GM23248 (cell line): ENCODE results near the gene ZNF74. TPM values are rescaled to one million over a fixed set of nuclear protein-coding genes. Genes with fewer than 3 reads are reported as not detected.
"Not testable (repeated sequence)": the region's sequence is repeated elsewhere in the genome, so short reads cannot be mapped to it uniquely, and the experiment has no call there.

Experiments
- DNase-seq: peaks from one replicate; pipeline ENCODE4 v3.0.0-alpha.2; 2015
- H2AFZ ChIP-seq: fragments of 200-600 bp; sonication (generic); 2 replicates; pipeline ENCODE4 v1.6.1; 2016; ENCODE audit warnings: antibody characterized with exemption
- H3F3A ChIP-seq: fragments of 200-600 bp; sonication (generic); 2 replicates; pipeline ENCODE4 v1.6.1; 2016; ENCODE audit warnings: mild to moderate bottlenecking, antibody characterized with exemption, mixed run types; ENCODE audit not compliant: insufficient read depth
- H3K27ac ChIP-seq: fragments of 200-600 bp; sonication (generic); 2 replicates; pipeline ENCODE4 v1.5.1; 2016; ENCODE audit warnings: mild to moderate bottlenecking
- H3K27me3 ChIP-seq: fragments of 200-600 bp; sonication (generic); replicated peaks from 2 replicates; pipeline ENCODE4 v1.6.1; 2016; ENCODE audit warnings: mild to moderate bottlenecking; ENCODE audit not compliant: insufficient read depth
- H3K36me3 ChIP-seq: fragments of 200-600 bp; sonication (generic); 2 replicates; pipeline ENCODE4 v1.6.1; 2016; ENCODE audit warnings: low read depth, mild to moderate bottlenecking
- H3K4me1 ChIP-seq: fragments of 200-600 bp; sonication (generic); 2 replicates; pipeline ENCODE4 v1.6.1; 2016; ENCODE audit warnings: mild to moderate bottlenecking; ENCODE audit not compliant: insufficient read depth
- H3K4me2 ChIP-seq: fragments of 200-600 bp; sonication (generic); one replicate; pipeline ENCODE4 v1.6.1; 2016; ENCODE audit warnings: mild to moderate bottlenecking; ENCODE audit not compliant: unreplicated experiment
- H3K4me3 ChIP-seq: fragments of 200-600 bp; sonication (generic); 2 replicates; pipeline ENCODE4 v1.5.1; 2016; ENCODE audit warnings: mild to moderate bottlenecking
- H3K79me2 ChIP-seq: fragments of 200-600 bp; sonication (generic); 2 replicates; pipeline ENCODE4 v1.6.1; 2016; ENCODE audit warnings: mild to moderate bottlenecking; ENCODE audit not compliant: insufficient read depth
- H3K9ac ChIP-seq: fragments of 200-600 bp; sonication (generic); 2 replicates; pipeline ENCODE4 v1.6.1; 2016; ENCODE audit warnings: mild to moderate bottlenecking
- H3K9me2 ChIP-seq: fragments of 200-600 bp; sonication (generic); 2 replicates; pipeline ENCODE4 v1.6.1; 2016; ENCODE audit warnings: mixed run types, mild to moderate bottlenecking, moderate library complexity; ENCODE audit not compliant: insufficient read depth
- H3K9me3 ChIP-seq: fragments of 200-600 bp; sonication (generic); one replicate; pipeline ENCODE4 v1.6.1; 2017; ENCODE audit warnings: low read depth
- H4K20me1 ChIP-seq: fragments of 200-600 bp; sonication (generic); 2 replicates; pipeline ENCODE4 v1.6.0; 2016; ENCODE audit not compliant: insufficient read depth
- EZH2 ChIP-seq: fragments of 200-600 bp; sonication (generic); IDR thresholded peaks from 2 replicates; pipeline ENCODE4 v1.6.1; 2018; ENCODE audit warnings: antibody characterized with exemption, mild to moderate bottlenecking; ENCODE audit not compliant: insufficient read depth, poor library complexity, severe bottlenecking
- EZH2phosphoT487 ChIP-seq: fragments of 200-600 bp; sonication (generic); IDR thresholded peaks from 2 replicates; pipeline ENCODE4 v1.6.1; 2018; ENCODE audit warnings: antibody characterized with exemption, moderate library complexity, mild to moderate bottlenecking, low read depth; ENCODE audit not compliant: insufficient read depth
- WGBS, 2 experiments: methylation state at CpG; one replicate each; pipeline ENCODE4 v1.1.6; 2015 to 2017; ENCODE audit warnings: low lambda C conversion rate in 2 of 2, low coverage in 1 of 2; ENCODE audit errors: missing lambda C conversion rate in 2 of 2; 5-methylcytosine and 5-hydroxymethylcytosine counted together
- in situ Hi-C: fragments of 300-500 bp; cut with MboI; formaldehyde crosslinking; loops from 2 replicates; pipeline ENCODE4 v1.15.0; 2020
- polyA plus RNA-seq: library from polyadenylated mRNA; unstranded; fragments of >200 nt; fragmentation: Nextera tagmentation; extraction: Ambion mirVana; gene quantifications from 2 replicates; pipeline ENCODE4 v1.2.1, GENCODE V29; 2016
- total RNA-seq: library from RNA; depleted of rRNA; stranded (reverse); fragments of >200 nt; shearing (Covaris generic); gene quantifications from 2 replicates; pipeline ENCODE4 v1.2.3, GENCODE V29; 2014

The ZNF74 gene
- total and polyA plus RNA-seq, 2 experiments from 2014 or later, result 3.7 to 11.5 TPM

DNA sequence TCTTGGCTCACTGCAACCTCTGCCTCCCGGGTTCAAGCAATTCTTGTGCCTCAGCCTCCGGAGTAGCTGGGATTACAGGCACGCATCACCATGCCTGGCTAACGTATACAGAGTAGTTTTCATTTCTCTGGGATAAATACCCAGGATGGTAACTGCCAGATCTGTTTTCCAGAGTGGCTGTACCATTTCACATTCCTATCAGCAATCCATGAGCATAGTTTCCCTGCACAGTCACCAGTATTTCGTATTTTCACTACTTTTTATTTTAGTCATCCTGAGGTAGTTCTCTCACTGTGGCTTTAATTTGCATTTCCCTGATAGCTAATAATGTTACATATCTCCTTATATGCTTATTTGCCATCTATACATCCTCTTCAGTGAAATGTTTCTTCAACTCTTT lies 54.7 kb downstream of the ZNF74 start:
- no peak overlapping the region for H3K4me3 ChIP-seq
- no peak overlapping the region for H3K9ac ChIP-seq
- no peaks in the 10 kb centered on the region for H3K36me3 ChIP-seq
- WGBS, 2 experiments, result 81% methylated on average over 5 of the region's 5 CpGs
- no peak for TF ChIP-seq EZH2phosphoT487
- no peak for TF ChIP-seq EZH2
- no peaks in the 10 kb centered on the region for H4K20me1 ChIP-seq
- DNase-seq, result no peak
- no peak overlapping the region for H3K27ac ChIP-seq
- no peaks in the 10 kb centered on the region for H3K9me3 ChIP-seq
- H3K79me2 ChIP-seq, result no peaks in the 10 kb centered on the region
- H3K4me1 ChIP-seq, result 0 out of 2 replicates have a peak, but pooled peaks cover 3% of the 10 kb centered on the region
- in situ Hi-C loops, result no loop called here
- H3F3A ChIP-seq, result no peaks in the 10 kb centered on the region
- H3K4me2 ChIP-seq, result no peak overlapping the region
- H3K9me2 ChIP-seq, result no peaks in the 10 kb centered on the region
- no peaks in the 10 kb centered on the region for H3K27me3 ChIP-seq
- H2AFZ ChIP-seq, result no peak overlapping the region

- 94 to 98% methylated on average over 18 to 19 of the region's 19 CpGs for WGBS, 2 experiments
- TF ChIP-seq EZH2phosphoT487 (no peak), EZH2 (no peak)
- in situ Hi-C loops, result no loop called here
Observed at GRCh38 chr22:20449819-20450550, 56.0 kb downstream of the ZNF74 start.

DNA sequence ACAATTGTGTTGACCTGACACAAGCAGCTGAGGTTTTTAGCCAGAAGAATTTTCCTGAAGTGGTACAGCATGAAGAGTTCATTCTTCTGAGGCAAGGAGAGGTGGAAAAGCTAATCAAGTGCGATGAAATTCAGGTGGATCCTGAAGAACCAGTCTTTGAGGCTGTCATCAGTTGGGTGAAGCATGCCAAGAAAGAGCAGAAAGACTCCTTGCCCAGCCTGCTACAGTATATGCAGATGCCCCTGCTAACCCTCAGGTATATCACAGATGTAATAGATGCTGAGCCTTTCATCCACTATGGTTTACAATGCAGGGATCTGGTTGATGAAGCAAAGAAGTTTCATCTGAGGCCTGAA lies 56.6 kb downstream of the ZNF74 start:
- WGBS, 2 experiments, result 94 to 100% methylated on average over 1 of the region's 1 CpG

More at GRCh38 chr22:20449819-20450550, 56.0 kb downstream of the ZNF74 start:
- Histone ChIP-seq H3K27ac (no peak overlapping the region), H2AFZ (no peak overlapping the region), H3K9me3 (no peaks in the 10 kb centered on the region), H3K4me2 (no peak overlapping the region), H3K4me3 (no peak overlapping the region), H3K4me1 (0 out of 2 replicates have a peak, but pooled peaks cover 3% of the 10 kb centered on the region), H3K36me3 (no peaks in the 10 kb centered on the region), H3F3A (no peaks in the 10 kb centered on the region), H4K20me1 (no peaks in the 10 kb centered on the region), H3K9me2 (no peaks in the 10 kb centered on the region), H3K79me2 (no peaks in the 10 kb centered on the region), H3K27me3 (no peaks in the 10 kb centered on the region), H3K9ac (no peak overlapping the region)
- no peak for DNase-seq

DNA sequence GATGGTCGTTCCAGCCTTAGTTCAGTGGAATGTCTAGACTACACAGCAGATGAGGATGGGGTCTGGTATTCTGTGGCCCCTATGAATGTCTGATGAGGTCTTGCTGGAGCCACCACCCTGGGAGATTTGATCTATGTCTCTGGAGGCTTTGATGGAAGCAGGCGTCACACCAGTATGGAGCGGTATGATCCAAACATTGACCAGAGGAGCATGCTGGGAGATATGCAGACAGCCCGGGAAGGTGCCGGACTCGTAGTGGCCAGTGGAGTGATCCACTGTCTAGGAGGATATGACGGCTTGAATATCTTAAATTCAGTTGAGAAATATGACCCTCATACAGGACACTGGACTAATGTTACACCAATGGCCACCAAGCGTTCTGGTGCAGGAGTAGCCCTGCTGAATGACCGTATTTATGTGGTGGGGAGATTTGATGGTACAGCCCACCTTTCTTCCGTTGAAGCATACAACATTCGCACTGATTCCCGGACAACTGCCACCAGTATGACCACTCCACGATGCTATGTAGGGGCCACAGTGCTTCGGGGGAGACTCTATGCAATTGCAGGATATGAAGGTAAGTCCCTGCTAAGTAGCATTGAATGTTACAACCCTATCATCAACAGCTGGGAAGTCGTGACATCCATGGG lies 57.3 kb downstream of the ZNF74 start:
- not testable (repeated sequence) for H3K27me3 ChIP-seq

More for the DNA sequence above, 56.6 kb downstream of the ZNF74 start:
- Histone ChIP-seq H3K4me3 (no peak overlapping the region), H3K9ac (no peak overlapping the region), H3K79me2 (no peaks in the 10 kb centered on the region), H2AFZ (no peak overlapping the region), H4K20me1 (no peaks in the 10 kb centered on the region), H3K9me2 (no peaks in the 10 kb centered on the region), H3K4me1 (0 out of 2 replicates have a peak, but pooled peaks cover 3% of the 10 kb centered on the region), H3K9me3 (no peaks in the 10 kb centered on the region), H3K27ac (no peak overlapping the region), H3F3A (no peaks in the 10 kb centered on the region), H3K27me3 (no peaks in the 10 kb centered on the region), H3K36me3 (no peaks in the 10 kb centered on the region), H3K4me2 (no peak overlapping the region)
- DNase-seq, result no peak
- in situ Hi-C loops, result no loop called here
- TF ChIP-seq EZH2, result no peak
- no peak for TF ChIP-seq EZH2phosphoT487

More for the DNA sequence above, 57.3 kb downstream of the ZNF74 start:
- H3K9me3 ChIP-seq, H3K4me3 ChIP-seq, H3K79me2 ChIP-seq, DNase-seq, H3K9ac ChIP-seq, H3K36me3 ChIP-seq, H2AFZ ChIP-seq, H4K20me1 ChIP-seq, H3K9me2 ChIP-seq, H3K27ac ChIP-seq, H3K4me1 ChIP-seq, H3F3A ChIP-seq, H3K4me2 ChIP-seq, in situ Hi-C loops: not testable (repeated sequence)
- WGBS, 2 experiments, result 95 to 96% methylated on average over 15 of the region's 15 CpGs
